Cardiac muscle cell (in vitro differentiated cells and primary cell): ENCODE results near the gene ECSCR. TPM values are rescaled to one million over a fixed set of nuclear protein-coding genes. Genes with fewer than 3 reads are reported as not detected.
A peak's percentile ranks its signal among the peaks of the same experiment; 100 is the strongest.
"Not testable (repeated sequence)": the region's sequence is repeated elsewhere in the genome, so short reads cannot be mapped to it uniquely, and the experiment has no call there.

ENCODE experiments used
- DNase-seq, 2 donors: peaks; one replicate each; pipeline versions ENCODE4 v3.0.0 to v3.0.0-alpha.2; 2010 to 2017; ENCODE audit warnings: low read depth in 1 of 2, low spot score in 1 of 2
- H3K27ac ChIP-seq: fragments of 200-600 bp; sonication (generic); 2 replicates; pipeline ENCODE4 v1.5.1; 2016
- H3K27me3 ChIP-seq: fragments of 200-600 bp; sonication (generic); 2 replicates; pipeline ENCODE4 v1.6.0; 2016; ENCODE audit warnings: control low read depth
- H3K36me3 ChIP-seq: fragments of 200-600 bp; sonication (generic); 2 replicates; pipeline ENCODE4 v1.5.1; 2016; ENCODE audit warnings: control low read depth
- H3K4me1 ChIP-seq: fragments of 200-600 bp; sonication (generic); 2 replicates; pipeline ENCODE4 v1.8.1; 2017; ENCODE audit warnings: low read depth, mild to moderate bottlenecking, mixed run types
- H3K4me3 ChIP-seq: fragments of 200-600 bp; sonication (generic); 2 replicates; pipeline ENCODE4 v1.5.1; 2016; ENCODE audit warnings: mild to moderate bottlenecking
- H3K9me3 ChIP-seq: fragments of 200-600 bp; sonication (generic); 2 replicates; pipeline ENCODE4 v1.5.1; 2017; ENCODE audit warnings: low read depth, mild to moderate bottlenecking, control low read depth
- polyA plus RNA-seq: library from polyadenylated mRNA; unstranded; fragments of >200 nt; fragmentation: Nextera tagmentation; extraction: Ambion mirVana; gene quantifications from 2 replicates; pipeline ENCODE4 v1.2.1, GENCODE V29; 2016
- total RNA-seq: library from RNA; depleted of rRNA; stranded (reverse); fragments of >200 nt; gene quantifications from 2 replicates; pipeline ENCODE4 v1.2.3, GENCODE V29; 2016
- TF ChIP-seq, protein P1 (sequence below): IDR thresholded peaks from 2 replicates; pipeline ENCODE4 v1.5.1; 2012; ENCODE audit warnings: low read depth, mild to moderate bottlenecking, low read length

ECSCR gene, protein sequence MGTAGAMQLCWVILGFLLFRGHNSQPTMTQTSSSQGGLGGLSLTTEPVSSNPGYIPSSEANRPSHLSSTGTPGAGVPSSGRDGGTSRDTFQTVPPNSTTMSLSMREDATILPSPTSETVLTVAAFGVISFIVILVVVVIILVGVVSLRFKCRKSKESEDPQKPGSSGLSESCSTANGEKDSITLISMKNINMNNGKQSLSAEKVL
- total RNA-seq (not detected in 2 replicates), polyA plus RNA-seq (0.97 and 1.5 TPM in 2 replicates)

DNA sequence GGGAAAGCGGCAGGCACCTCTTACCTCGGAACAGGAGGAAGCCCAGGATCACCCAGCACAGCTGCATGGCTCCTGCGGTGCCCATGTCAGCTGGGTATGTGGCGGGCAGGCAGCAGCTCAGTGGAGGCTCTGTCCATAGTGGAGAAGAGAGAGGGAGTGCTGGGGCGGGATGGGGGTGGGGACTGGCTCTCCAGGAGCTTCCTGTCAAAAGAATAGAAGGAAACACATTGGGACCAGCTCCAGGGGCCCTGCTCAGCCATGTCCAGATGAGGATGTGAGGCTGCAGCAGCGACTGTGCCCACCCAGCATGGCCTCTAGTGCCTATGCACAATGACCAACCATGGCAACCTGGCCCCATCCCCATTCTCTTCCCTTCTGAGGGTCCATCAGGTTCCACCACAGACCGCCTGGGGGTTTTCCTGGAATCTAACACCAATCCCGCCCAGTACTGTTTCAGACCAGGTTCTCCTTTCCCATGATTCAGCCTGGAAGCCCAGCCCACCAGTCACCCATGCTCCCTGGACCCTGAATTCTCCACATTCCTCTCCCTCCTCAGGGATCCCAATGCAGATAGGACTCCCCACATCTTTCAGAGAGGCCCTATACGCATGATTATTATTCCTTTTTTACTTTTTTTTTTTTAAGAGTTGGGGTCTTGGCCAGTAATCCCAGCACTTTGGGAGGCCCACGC is at the start of gene ECSCR:
Gene ECSCR, minus strand, starts transcription at position 158 of the 691 bp plus-strand sequence. Its CDS starts 73 bp downstream, at position 85.
- Histone ChIP-seq H3K36me3 (no peaks in the 10 kb centered on the region), H3K4me1 (no peaks in the 10 kb centered on the region), H3K27ac (no peak within 1 kb of the TSS), H3K4me3 (no peak within 1 kb of the TSS), H3K27me3 (no peaks in the 10 kb centered on the region), H3K9me3 (no peaks in the 10 kb centered on the region)
- peak in 1 of 2 donors; percentile 64 for DNase-seq
- TF ChIP-seq, protein P1, sequence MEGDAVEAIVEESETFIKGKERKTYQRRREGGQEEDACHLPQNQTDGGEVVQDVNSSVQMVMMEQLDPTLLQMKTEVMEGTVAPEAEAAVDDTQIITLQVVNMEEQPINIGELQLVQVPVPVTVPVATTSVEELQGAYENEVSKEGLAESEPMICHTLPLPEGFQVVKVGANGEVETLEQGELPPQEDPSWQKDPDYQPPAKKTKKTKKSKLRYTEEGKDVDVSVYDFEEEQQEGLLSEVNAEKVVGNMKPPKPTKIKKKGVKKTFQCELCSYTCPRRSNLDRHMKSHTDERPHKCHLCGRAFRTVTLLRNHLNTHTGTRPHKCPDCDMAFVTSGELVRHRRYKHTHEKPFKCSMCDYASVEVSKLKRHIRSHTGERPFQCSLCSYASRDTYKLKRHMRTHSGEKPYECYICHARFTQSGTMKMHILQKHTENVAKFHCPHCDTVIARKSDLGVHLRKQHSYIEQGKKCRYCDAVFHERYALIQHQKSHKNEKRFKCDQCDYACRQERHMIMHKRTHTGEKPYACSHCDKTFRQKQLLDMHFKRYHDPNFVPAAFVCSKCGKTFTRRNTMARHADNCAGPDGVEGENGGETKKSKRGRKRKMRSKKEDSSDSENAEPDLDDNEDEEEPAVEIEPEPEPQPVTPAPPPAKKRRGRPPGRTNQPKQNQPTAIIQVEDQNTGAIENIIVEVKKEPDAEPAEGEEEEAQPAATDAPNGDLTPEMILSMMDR, result no peak

DNA sequence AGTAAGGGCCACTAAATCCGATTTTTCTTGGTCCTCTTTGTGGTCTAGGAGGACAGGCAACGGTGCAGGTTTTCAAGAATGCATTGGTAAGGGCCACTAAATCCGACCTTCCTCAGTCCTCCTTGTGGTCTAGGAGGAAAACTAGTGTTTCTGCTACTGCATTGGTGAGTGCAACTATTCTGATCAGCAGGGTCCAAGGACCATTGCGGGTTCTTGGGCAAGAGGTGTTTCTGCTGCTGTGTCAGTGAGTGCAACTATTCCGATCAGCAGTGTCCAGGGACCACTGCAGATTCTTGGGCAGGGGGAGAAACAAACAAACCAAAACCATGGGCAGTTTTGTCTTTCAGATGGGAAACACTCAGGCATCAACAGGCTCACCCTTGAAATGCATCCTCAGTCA is 42.2 kb upstream of the ECSCR start:
- not testable (repeated sequence) for H3K27me3 ChIP-seq, H3K36me3 ChIP-seq, H3K27ac ChIP-seq, H3K4me1 ChIP-seq, H3K4me3 ChIP-seq, H3K9me3 ChIP-seq, DNase-seq

DNA sequence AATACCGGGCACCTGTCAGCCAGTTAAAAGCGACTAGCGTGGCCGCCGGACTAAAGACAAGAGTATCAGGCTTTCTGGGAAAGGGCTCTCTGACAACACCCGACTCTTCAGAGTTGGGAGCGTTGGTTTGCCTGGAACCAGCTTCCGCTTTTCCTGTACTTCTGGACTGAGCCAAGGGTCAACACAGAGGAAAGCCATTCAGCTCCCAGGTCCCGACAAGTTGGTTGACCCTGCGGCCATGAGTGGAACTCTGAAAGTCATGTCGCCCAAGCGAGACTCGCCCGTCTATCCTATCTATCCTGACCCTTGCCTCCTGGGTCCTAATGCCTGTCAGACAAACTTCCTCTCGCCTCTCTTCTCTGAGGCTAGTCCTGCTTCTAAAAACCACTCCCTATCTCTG is 41.3 kb upstream of the ECSCR start:
- not testable (repeated sequence) for H3K27ac ChIP-seq, H3K4me1 ChIP-seq, DNase-seq, H3K36me3 ChIP-seq, H3K4me3 ChIP-seq, H3K9me3 ChIP-seq, H3K27me3 ChIP-seq

DNA sequence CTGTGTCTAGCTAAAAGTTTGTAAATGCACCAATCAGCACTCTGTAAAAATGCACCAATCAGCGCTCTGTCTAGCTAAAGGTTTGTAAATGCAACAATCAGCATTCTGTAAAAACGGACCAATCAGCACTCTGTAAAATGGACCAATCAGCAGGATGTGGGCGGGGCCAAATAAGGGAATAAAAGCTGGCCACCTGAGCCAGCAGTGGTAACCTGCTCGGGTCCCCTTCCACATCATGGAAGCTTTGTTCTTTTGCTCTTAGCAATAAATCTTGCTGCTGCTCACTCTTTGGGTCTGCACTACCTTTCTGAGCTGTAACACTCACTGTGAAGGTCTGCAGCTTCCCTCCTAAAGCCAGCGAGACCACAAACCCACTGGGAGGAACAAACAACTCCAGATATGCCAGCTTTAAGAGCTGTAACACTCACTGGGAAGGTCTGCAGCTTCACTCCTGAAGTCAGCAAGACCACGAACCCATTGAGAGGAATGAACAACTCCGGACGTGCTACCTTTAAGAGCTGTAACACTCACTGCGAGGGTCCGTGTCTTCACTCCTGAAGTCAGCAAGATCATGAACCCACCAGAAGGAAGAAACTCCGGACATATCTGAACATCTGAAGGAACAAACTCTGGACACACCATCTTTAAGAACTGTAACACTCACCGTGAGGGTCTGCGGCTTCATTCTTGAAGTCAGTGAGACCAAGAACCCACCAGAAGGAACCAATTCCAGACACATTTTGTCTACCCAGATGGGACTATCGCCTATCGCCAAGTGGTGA is 40.7 kb upstream of the ECSCR start:
- H3K4me3 ChIP-seq, DNase-seq, H3K4me1 ChIP-seq, H3K27ac ChIP-seq, H3K9me3 ChIP-seq, H3K27me3 ChIP-seq, H3K36me3 ChIP-seq: not testable (repeated sequence)

DNA sequence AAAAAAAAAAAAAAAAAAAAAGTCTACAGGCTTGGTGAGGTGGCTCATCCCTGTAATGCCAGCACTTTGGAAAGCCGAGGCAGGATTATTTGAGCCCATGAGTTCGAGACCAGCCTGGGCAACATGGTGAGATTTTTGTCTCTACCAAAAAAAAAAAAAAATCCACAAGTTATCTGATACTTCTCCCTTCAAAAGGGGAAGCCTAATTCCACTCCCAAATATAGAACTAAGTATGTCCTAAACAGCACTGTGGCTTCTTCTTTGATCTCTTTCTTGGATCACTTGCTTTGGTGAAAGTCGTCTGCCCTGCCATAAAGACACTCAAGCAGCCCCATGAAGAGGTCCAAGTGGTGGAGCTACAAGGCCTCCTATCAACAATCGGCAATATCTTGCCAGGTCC is 38.8 kb upstream of the ECSCR start:
- no peak overlapping the region for H3K27ac ChIP-seq
- DNase-seq, result no peak
- TF ChIP-seq, protein P1, result no peak
- no peaks in the 10 kb centered on the region for H3K9me3 ChIP-seq
- no peak overlapping the region for H3K4me3 ChIP-seq
- H3K27me3 ChIP-seq, result no peaks in the 10 kb centered on the region
- no peaks in the 10 kb centered on the region for H3K36me3 ChIP-seq
- no peaks in the 10 kb centered on the region for H3K4me1 ChIP-seq

DNA sequence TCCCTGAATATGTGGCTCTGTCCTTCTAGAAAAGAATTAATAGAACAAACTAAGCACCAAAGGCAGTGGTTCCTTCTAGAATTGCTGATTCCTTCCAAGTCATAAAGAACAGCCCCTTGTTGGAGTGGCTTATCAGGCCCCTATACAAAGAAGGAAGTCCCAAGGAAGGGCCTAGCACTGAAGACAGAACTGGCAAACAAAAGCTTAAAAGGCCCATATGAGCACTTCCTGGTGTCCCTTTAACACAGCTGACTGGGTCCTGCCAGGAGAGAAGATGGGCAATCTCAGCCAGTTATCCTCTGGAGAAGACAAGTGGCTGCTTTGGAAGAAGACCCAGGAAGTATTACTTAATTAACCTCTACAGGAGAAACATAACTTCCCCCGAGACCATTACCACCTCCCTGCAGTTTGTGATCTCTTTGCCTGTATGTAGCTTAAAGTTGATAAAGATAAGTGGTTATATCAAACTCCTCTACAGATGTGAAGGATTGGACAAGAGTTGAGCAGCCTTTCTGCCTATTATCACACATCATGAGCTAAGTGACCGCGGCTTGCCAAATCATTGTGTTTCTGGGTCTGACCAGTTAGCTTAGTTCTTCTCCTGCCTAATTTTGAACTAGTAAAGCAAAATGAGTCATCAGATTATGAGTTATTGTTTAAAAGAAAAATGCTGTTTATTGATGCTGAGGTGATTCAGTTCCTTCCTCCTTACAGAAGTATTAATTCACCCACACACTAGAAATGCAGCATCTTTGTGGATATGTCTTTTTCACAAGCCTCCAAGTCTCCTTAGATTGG is 33.3 kb upstream of the ECSCR start:
- TF ChIP-seq, protein P1, result no peak
- Histone ChIP-seq H3K9me3 (no peaks in the 10 kb centered on the region), H3K4me3 (no peak overlapping the region), H3K27me3 (no peaks in the 10 kb centered on the region), H3K4me1 (peaks cover 24% of the 10 kb centered on the region), H3K36me3 (no peaks in the 10 kb centered on the region), H3K27ac (no peak overlapping the region)
- DNase-seq, result peak in 1 of 2 donors; percentile 49
